ENCODE measurements around the gene MAD2L2. TPM values are rescaled to one million over a fixed set of nuclear protein-coding genes. Genes with fewer than 3 reads are reported as not detected.

The MAD2L2 gene
- total RNA-seq, 1 donor from 2014 or later = 28.0 TPM

DNA sequence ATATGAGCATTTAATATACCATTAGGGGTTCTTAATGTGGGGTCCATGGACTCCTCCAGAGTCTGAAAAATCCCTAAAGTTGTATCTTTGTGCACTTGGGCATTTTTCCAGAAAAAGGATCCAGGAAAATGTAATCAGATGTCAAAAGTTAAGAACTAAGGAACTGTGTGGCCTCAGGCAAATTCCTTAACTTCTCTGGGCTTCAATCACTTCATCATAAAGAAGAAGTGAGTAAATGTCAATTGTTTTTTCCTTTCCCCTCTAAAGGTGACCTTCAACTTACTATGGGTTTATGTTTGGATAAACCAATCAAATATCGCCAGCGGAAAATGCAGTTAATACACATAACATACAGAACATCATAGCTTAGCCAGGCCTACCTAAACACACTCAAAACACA is 2.5 kb downstream of the MAD2L2 start:
- peaks cover 8% of the 10 kb centered on the region for H3K27me3 Mint-ChIP-seq (ENCODE audit: unreplicated experiment)
- H3K27ac Mint-ChIP-seq (ENCODE audit: unreplicated experiment) = no peak overlapping the region
- H3K4me3 Mint-ChIP-seq (ENCODE audit: unreplicated experiment) = no peak overlapping the region

DNA sequence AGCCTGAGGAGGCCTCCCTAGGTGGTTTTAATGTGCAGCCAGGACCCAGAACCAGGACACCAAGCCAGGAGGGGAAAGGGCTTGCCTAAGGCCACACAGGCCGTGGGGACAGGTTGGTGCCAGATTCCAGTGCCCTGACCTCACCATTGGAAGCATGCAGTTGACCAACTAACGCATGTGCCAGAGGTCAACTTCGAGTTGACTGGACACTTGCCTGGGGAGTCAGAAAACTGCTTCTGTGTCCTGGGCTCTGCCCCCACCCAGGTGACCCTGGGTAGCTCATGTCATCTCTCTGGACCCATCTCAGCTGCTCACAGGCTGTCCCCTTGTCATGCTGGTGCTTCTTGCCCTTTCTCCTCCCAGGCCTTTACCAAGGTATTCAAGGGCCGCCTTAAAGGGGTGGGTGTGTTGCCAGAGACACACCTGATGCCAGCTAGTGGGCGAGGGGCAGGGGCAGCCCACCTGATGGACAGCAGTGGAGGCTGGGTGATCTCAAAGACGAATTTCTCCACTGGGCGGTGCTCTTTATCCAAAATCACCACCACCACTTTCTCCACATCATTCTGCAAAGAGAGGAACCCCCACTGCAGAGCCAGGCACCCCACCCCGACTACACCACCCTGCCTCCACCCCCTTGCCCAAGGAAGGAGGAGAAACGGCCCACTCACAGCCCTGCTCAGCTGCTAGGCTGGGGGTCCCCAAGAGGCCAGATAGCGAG is 4.4 kb downstream of the MAD2L2 start:
- Mint-ChIP-seq H3K9me3 (ENCODE audit: unreplicated experiment) (no peaks in the 10 kb centered on the region), H3K36me3 (ENCODE audit: low read depth, unreplicated experiment) (peaks cover 4% of the 10 kb centered on the region), H3K4me1 (ENCODE audit: unreplicated experiment) (peaks cover under 1% of the 10 kb centered on the region), H3K27me3 (ENCODE audit: unreplicated experiment) (peaks cover 6% of the 10 kb centered on the region), H3K27ac (ENCODE audit: unreplicated experiment) (no peak overlapping the region), H3K4me3 (ENCODE audit: unreplicated experiment) (no peak overlapping the region)
- TF ChIP-seq, protein P1, sequence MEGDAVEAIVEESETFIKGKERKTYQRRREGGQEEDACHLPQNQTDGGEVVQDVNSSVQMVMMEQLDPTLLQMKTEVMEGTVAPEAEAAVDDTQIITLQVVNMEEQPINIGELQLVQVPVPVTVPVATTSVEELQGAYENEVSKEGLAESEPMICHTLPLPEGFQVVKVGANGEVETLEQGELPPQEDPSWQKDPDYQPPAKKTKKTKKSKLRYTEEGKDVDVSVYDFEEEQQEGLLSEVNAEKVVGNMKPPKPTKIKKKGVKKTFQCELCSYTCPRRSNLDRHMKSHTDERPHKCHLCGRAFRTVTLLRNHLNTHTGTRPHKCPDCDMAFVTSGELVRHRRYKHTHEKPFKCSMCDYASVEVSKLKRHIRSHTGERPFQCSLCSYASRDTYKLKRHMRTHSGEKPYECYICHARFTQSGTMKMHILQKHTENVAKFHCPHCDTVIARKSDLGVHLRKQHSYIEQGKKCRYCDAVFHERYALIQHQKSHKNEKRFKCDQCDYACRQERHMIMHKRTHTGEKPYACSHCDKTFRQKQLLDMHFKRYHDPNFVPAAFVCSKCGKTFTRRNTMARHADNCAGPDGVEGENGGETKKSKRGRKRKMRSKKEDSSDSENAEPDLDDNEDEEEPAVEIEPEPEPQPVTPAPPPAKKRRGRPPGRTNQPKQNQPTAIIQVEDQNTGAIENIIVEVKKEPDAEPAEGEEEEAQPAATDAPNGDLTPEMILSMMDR (IDR thresholded peaks at IDR 0.05; ENCODE audit: unreplicated experiment) = no peak
- no peak for DNase-seq (ENCODE audit: low spot score)

More for the DNA sequence above, 2.5 kb downstream of the MAD2L2 start:
- TF ChIP-seq, protein P1 (IDR thresholded peaks at IDR 0.05; ENCODE audit: unreplicated experiment) = no peak
- Mint-ChIP-seq H3K4me1 (ENCODE audit: unreplicated experiment) (peaks cover 2% of the 10 kb centered on the region), H3K9me3 (ENCODE audit: unreplicated experiment) (no peaks in the 10 kb centered on the region), H3K36me3 (ENCODE audit: low read depth, unreplicated experiment) (peaks cover 4% of the 10 kb centered on the region)
- DNase-seq (ENCODE audit: low spot score) = no peak

DNA sequence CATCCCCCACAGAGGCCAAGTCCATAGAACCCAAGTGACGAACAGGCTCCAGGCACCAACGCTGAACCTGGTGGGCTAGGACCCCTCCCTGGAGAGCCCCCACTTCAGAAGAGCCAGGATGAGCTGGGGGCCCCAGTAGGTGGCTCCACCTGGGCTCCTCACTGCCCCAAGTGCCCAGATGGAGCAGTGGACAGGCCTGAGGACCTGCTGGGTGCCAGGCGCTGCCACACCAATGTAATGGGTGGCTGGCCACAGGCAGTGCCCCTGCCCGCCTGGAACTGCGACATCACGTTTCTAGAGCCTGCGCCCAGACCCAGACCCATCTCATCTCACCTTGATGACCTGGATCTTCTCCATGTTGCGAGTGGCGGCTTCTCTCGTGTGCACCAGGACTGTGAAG is 5.6 kb downstream of the MAD2L2 start:
- H3K4me1 Mint-ChIP-seq (ENCODE audit: unreplicated experiment) = no peaks in the 10 kb centered on the region
- DNase-seq (ENCODE audit: low spot score) = no peak
- peaks cover 4% of the 10 kb centered on the region for H3K36me3 Mint-ChIP-seq (ENCODE audit: low read depth, unreplicated experiment)
- TF ChIP-seq, protein P1 (IDR thresholded peaks at IDR 0.05; ENCODE audit: unreplicated experiment) = no peak
- no peak overlapping the region for H3K4me3 Mint-ChIP-seq (ENCODE audit: unreplicated experiment)
- peaks cover 6% of the 10 kb centered on the region for H3K27me3 Mint-ChIP-seq (ENCODE audit: unreplicated experiment)
- no peak overlapping the region for H3K27ac Mint-ChIP-seq (ENCODE audit: unreplicated experiment)
- no peaks in the 10 kb centered on the region for H3K9me3 Mint-ChIP-seq (ENCODE audit: unreplicated experiment)

DNA sequence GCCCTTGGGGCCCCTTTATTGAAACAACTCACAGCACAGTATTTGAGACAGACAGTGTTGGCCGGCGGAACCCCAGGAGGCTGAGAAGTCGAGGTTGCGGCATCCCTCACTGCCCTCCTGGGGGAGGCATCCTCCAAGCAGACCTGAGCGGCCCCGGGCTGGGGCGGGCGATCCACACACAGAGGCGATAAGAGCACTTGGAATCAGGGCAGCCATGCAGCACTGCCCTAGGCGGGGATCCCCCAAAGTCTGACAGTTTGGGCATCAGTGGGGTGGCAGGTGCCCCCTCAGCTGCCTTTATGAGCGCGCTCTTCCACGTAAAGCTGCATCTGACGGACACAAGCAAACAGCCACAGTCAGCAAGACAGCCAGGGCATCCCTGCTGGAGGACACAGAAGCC is 6.5 kb downstream of the MAD2L2 start:
- H3K9me3 Mint-ChIP-seq (ENCODE audit: unreplicated experiment) = no peaks in the 10 kb centered on the region
- H3K27me3 Mint-ChIP-seq (ENCODE audit: unreplicated experiment) = peaks cover 2% of the 10 kb centered on the region
- H3K36me3 Mint-ChIP-seq (ENCODE audit: low read depth, unreplicated experiment) = peaks cover 4% of the 10 kb centered on the region
- H3K27ac Mint-ChIP-seq (ENCODE audit: unreplicated experiment) = no peak overlapping the region
- no peaks in the 10 kb centered on the region for H3K4me1 Mint-ChIP-seq (ENCODE audit: unreplicated experiment)
- TF ChIP-seq, protein P1 (IDR thresholded peaks at IDR 0.05; ENCODE audit: unreplicated experiment) = no peak
- H3K4me3 Mint-ChIP-seq (ENCODE audit: unreplicated experiment) = no peak overlapping the region
- DNase-seq (ENCODE audit: low spot score) = no peak

DNA sequence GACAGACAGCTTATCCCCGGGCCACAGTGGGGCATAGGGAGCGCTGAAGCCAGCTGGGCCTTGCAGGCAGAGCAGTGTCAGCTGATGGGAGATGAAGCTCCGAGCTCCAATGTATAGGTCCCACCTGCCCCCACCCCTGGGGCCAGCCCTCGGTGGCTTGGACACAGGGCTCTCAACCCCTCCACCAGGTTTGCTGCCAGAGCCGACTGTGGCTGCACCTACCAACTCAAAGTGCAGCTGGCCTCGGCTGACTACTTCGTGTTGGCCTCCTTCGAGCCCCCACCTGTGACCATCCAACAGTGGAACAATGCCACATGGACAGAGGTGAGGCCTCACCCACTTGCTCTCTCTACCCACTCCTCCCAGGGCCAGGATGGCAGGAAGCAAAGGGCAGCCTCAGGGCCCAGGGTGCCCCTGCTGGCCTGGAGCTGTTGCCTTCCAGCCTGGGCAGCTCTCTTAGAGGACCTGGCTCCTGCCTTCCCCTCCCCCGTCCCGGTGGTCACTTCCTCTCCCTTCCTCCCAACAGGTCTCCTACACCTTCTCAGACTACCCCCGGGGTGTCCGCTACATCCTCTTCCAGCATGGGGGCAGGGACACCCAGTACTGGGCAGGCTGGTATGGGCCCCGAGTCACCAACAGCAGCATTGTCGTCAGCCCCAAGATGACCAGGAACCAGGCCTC is 7.7 kb downstream of the MAD2L2 start:
- Mint-ChIP-seq H3K27ac (ENCODE audit: unreplicated experiment) (no peak overlapping the region), H3K4me1 (ENCODE audit: unreplicated experiment) (no peaks in the 10 kb centered on the region), H3K27me3 (ENCODE audit: unreplicated experiment) (no peaks in the 10 kb centered on the region), H3K4me3 (ENCODE audit: unreplicated experiment) (no peak overlapping the region), H3K9me3 (ENCODE audit: unreplicated experiment) (no peaks in the 10 kb centered on the region), H3K36me3 (ENCODE audit: low read depth, unreplicated experiment) (peaks cover 4% of the 10 kb centered on the region)
- DNase-seq (ENCODE audit: low spot score) = no peak
- TF ChIP-seq, protein P1 (IDR thresholded peaks at IDR 0.05; ENCODE audit: unreplicated experiment) = no peak
